GM21528 (cell line): ENCODE results near the gene SIX1.

ENCODE experiments used
- ATAC-seq: cut with Tn5 transposase; IDR thresholded peaks from one replicate; pipeline ENCODE4 v1.9.1; 2021; ENCODE audit warnings: mild to moderate bottlenecking, moderate library complexity; ENCODE audit not compliant: unreplicated experiment, low FRiP score

SIX1 gene

DNA sequence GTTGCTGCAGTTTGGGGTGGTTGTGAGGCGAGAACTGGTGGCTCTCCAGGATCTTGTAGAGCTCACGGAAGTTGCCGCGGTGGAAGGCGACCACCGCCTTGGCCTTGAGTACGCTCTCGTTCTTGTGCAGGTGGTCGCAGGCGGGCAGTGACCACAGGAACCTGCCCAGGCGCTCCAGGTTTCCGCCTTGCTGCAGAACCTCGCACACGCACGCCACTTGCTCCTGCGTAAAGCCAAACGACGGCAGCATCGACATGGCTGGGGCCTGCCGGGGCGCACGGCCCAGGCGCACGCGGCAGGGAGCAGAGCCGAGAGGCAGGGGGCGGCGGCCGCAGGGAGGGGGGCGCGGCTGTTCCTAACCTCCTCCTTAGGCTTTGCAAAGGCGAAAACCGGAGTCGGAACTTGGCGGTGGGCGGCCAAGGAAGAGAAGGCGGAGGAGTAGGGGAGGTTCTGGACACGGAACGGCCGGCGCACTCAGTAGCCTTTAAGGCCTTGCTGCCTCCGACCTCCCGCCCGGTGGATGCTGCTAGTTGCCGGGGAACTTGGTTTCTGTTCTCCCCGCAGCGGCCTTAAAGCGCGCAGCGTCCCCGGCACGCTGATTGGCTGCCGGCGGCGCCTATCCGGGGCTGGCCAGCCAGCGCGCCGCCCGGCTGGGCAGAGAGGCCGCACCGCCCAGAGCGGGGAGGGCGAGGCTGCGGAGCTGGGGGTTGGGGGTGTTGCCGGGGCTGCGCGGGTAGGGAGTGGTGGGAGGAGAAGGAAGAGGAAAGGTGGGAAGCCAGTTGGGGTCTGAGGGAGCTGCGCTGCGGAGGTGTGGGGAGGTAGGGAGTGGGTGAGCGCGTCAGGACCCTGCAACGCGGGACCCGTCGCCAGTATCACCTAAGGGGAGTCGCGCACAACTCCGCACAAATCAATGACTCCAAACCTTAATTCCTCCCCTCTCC is at the start of gene SIX1:
SIX1 (minus strand) TSS at position 544 of the 941 bp plus-strand sequence; CDS start at position 256, 288 bp downstream.
- ATAC-seq: peak; percentile 49

- no peak for ATAC-seq
Observed at GRCh38 chr14:60695327-60695726, 46.0 kb upstream of the SIX1 start.

- ATAC-seq: no peak
Observed at GRCh38 chr14:60691383-60692113, 42.3 kb upstream of the SIX1 start.

DNA sequence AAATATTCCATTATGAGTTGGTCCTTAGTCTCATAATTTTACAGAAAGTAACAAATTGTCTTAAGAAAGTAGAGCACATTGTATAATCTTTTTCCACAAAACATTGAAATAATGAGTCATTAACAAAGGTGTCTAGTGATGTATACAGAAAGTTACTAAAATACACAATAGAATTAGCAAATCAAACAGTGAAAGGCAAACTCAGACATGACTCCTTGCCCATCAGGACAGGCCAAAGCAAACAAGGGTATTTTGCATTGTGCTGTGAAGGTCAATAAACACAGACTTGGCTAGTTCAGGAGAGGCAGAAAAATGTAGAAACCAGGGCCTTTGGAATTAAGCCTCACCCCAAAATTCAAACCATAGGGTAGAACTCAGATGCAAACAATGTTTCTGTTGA is 37.6 kb upstream of the SIX1 start:
- ATAC-seq: no peak

GRCh38 chr14:60684203-60684602 is 34.9 kb upstream of the SIX1 start:
- ATAC-seq: no peak

DNA sequence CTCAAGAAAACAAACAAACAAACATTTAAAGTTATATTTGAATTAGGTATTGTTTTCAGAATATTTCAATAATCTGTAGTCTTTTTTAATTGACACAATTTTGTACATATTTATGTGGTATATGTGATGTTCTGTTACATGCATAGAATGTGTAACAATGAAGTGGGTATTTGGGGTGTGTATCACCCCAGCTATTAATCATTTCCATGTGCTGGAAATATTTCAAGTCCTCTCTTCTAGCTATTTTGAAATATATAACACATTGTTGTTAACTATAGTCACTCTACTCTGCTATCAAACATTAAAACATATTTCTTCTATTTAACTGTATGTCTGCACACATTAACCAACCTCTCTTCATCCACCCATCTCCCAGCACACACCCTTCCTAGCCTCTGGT is 32.0 kb upstream of the SIX1 start:
- no peak for ATAC-seq

- no peak for ATAC-seq
Observed at GRCh38 chr14:60680511-60680910, 31.2 kb upstream of the SIX1 start.

GRCh38 chr14:60679566-60680258 is 30.4 kb upstream of the SIX1 start:
- ATAC-seq: no peak

DNA sequence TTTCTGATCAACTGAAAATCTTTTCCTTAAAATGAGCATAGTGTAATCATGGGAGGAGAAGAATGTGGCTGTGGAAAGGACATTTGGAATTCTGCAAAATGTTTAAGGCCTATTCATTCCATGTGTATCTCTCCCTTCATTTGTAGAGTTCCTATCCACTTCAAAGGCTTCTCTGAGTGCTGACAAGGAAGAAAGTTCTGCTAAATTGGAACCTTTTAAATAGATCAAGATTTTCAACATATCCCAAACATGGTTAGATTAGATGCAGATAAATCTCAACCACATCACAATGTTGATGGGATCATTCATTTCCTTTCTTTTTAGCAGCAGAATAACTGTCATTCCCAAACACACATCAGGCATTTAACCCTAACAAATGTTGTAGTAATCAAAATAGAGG is 28.4 kb upstream of the SIX1 start:
- no peak for ATAC-seq

DNA sequence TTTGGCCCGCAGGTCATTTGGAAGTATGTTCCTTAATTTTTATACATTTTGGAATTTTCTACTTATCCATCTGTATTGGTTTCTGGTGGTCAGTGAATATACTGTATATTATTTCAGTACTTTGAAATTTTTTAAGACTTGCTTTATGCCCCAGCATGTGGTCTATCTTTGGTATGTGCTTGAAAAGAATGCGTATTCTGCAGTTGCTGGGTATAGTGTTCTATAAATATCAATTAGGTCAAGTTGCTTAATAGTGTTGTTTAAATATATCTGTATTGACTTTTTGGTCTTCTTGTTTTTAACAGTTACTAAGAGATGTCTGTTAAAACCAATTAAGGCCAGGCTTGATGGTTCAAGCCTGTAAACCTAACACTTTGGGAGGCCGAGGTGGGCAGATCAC is 21.7 kb upstream of the SIX1 start:
- no peak for ATAC-seq

- no peak for ATAC-seq
Observed at GRCh38 chr14:60668431-60669112, 19.3 kb upstream of the SIX1 start.

- ATAC-seq: no peak
Observed at GRCh38 chr14:60665177-60665550, 15.9 kb upstream of the SIX1 start.

DNA sequence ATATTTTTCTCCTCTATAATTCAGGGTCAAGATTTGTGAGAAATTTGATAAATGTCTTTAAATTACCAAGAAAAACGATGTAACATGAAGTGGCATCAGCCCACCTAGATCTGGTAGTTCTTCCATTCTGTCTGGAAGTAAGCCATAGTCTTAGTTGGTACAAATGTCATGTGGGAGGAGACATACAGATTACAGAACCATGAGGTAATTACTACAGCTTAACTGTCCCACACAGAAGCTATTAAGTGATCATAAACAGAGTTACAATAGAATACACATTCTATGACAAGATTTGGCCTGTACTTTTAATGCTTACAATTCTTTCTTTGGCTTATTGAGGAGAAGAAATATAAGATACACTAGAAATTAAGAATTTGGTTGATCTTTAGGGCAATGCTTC is 13.7 kb upstream of the SIX1 start:
- no peak for ATAC-seq

DNA sequence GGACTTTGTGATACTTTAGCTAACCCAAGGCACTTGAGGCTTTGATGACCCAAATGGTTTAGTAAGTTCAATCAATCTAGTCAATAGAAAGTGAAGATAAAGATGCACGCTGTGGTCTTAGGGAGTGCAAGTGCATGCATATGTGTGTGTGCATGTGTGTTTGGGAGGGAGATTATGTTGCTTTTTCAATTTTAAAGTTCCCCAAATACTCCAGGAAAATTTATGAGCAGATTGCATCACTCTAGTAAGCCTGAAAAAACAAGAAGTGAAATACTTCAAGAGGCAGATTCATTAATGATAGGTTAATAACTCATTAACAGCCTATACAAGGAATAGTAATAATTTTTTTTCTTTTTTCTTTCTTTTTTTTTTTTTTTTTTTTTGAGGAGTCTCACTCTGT is 12.4 kb upstream of the SIX1 start:
- no peak for ATAC-seq

GRCh38 chr14:60658909-60659585 is 9.8 kb upstream of the SIX1 start:
- no peak for ATAC-seq

DNA sequence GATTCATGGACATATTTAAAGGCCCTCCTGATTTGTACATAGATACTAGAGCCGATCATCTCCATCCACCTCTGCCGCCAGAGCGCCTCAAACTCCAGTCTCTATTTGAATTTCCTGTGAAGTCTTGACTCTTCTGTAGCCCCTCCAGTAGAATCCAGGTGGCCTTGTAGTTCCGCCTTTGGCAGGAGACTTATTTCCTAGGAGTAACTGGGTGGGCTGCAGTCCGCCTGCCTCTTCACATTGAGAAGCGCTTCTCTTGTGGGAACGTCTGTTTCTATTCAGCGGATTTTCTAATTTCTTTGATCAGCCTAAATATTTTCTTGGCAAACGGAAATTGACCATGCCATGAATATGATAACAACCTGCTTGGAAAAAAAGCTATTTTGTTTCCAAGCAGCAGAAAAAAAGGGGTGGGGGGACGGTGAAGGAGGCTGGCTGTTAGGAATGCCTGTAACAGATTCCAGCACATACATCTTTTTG is 9.0 kb upstream of the SIX1 start:
- no peak for ATAC-seq

- peak; percentile 4 for ATAC-seq
Observed at GRCh38 chr14:60657456-60658210, 8.4 kb upstream of the SIX1 start.

DNA sequence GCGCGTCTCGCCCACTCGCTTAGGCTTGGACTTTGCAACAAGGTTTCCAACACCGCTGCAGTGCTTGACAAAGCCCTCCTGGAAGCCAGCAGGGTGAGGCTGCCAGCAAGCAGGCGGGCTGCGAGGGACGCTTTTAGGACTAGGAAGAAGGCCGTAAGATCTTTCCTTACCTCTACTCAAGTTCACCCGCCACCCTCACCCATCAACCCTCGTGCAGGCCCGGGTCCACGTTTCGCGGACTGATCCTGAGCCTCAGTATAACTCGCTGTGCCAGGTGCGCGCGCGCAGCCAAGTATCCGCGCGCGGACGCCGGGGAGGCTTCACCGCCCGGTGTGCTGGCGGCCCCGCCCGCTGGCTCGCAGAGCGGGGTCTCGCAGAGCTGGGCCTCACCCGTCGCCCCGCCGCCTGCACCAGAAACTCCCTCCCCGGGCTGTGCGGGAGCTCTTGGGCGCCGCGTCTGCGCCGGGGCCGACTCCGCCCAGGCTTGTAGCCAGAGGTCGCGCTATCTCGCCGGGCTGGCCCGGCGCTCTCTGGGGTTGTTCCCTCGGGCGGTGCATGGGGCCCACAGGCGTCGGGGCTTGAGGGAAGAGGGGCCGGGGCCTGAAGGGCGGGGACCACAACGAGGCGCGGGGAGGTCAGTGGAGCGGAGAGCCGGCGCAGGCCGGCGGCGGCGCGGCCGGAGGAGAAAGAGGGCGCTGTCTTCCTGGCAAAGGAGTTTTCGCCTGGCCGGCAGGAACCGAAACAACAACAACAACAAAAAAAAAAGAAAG is 7.6 kb upstream of the SIX1 start:
- peak; percentile 91 for ATAC-seq
